Measurements from ENCODE around the gene SPAG16.

- TF ChIP-seq, protein P1, sequence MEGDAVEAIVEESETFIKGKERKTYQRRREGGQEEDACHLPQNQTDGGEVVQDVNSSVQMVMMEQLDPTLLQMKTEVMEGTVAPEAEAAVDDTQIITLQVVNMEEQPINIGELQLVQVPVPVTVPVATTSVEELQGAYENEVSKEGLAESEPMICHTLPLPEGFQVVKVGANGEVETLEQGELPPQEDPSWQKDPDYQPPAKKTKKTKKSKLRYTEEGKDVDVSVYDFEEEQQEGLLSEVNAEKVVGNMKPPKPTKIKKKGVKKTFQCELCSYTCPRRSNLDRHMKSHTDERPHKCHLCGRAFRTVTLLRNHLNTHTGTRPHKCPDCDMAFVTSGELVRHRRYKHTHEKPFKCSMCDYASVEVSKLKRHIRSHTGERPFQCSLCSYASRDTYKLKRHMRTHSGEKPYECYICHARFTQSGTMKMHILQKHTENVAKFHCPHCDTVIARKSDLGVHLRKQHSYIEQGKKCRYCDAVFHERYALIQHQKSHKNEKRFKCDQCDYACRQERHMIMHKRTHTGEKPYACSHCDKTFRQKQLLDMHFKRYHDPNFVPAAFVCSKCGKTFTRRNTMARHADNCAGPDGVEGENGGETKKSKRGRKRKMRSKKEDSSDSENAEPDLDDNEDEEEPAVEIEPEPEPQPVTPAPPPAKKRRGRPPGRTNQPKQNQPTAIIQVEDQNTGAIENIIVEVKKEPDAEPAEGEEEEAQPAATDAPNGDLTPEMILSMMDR (IDR thresholded peaks at IDR 0.05) = no peak
- no peak for TF ChIP-seq POLR2A (IDR thresholded peaks at IDR 0.05)
These were observed 6.2 kb downstream of the SPAG16 start for GRCh38 chr2:213290501-213290900.
